GM21717 (cell line): ENCODE results near the gene ZC3H6.

Experiments used
- ATAC-seq: cut with Tn5 transposase; IDR thresholded peaks from one replicate; pipeline ENCODE4 v1.9.1; 2021; ENCODE audit warnings: mild to moderate bottlenecking, moderate library complexity; ENCODE audit not compliant: unreplicated experiment

The ZC3H6 gene

GRCh38 chr2:112275311-112275886 is at the start of gene ZC3H6:
TSS of gene ZC3H6 (plus strand) at chr2:112275597. CDS start at chr2:112275995, 398 bp downstream.
- peak; percentile 94 for ATAC-seq

GRCh38 chr2:112229348-112229747 is 46.0 kb upstream of the ZC3H6 start:
- no peak for ATAC-seq

DNA sequence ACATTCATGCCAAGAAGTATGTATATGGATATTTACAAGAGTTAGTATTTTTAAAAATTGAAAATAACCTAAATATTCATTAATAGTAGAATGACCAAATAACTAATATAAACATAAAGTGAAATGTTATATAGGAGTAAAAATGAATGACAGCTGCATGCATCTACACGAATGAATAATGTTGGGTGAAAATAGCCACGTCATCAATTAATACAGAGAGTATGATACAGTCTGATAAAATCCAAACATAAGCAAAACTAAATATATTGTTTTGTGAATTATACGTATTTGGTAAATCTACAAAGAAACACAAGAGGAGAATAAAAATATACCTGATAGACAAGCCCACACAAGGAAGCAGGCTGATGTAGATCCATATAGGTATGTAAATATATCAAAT is 45.0 kb upstream of the ZC3H6 start:
- ATAC-seq: no peak

- no peak for ATAC-seq
Observed at GRCh38 chr2:112239862-112240261, 35.5 kb upstream of the ZC3H6 start.

- no peak for ATAC-seq
Observed at GRCh38 chr2:112242384-112242783, 33.0 kb upstream of the ZC3H6 start.

GRCh38 chr2:112243233-112243632 is 32.2 kb upstream of the ZC3H6 start:
- no peak for ATAC-seq

GRCh38 chr2:112244854-112245253 is 30.5 kb upstream of the ZC3H6 start:
- no peak for ATAC-seq

GRCh38 chr2:112251271-112251670 is 24.1 kb upstream of the ZC3H6 start:
- no peak for ATAC-seq

DNA sequence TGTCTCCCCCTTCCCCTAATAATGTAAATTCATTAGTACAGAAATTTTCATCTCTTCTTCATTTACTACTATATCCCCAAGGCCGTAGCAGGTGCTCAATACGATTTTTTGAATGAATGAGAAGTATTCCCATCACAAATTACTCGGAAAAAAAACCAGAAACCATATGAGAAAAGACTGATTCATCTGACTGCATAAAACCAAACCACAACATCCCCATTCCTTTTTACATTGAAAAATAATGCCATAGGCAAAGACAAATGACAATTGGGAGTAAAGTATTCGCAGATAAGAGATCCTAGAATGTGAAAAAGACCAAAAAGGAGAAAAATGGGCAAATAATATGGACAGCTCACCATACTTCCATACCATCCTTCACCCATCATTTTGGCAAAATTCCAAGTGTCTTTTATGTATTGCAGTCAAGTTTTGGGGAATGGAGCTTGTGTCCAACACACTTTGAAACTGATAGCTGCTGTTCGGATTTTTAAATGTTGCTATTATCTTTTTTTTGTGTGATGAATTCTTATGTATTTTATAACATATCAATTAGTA is 22.1 kb upstream of the ZC3H6 start:
- ATAC-seq: no peak

DNA sequence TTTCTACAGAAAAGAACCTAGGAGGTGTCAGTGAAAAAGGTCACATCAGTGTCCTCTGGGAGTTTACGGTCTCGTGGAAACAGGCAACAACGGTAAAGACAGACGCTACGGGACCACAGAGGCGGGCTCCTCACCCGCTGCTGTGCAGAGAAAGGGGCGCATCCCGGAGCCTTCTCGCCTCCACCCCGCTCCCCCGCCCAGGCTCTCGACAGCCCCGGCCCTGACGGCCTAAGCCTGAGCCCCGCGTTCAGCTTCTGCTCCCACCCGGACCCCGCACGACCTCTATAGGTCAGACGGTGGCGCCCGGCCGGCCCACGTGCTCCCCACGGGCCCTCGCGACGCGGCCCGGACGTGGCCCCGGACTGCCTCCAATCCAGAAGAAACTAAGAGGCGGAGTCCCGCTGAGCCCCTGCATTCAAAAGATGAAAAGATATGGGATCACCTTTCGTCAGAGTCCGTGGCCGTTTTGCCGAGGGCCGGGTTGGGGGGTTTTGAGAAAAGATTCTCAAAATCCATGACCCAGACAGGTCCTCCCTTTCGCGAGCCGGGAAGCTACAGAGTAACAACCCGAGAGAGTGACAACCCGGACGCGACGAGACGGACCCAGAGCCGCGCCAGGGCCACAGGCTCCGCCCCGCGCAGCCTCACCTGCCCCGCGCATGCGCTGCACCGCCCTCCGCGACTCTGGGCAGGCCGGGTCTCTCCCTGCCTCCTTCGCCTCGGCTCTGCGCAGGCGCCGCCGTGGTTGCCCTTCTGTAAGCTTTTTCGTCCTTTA is 20.7 kb upstream of the ZC3H6 start, which contains the start of gene ZC3H8:
TSS of gene ZC3H8 (minus strand) at position 577 of the 775 bp plus-strand sequence. CDS start at position 516, 61 bp downstream.
- peak; percentile 87 for ATAC-seq

GRCh38 chr2:112255875-112256274 is 19.5 kb upstream of the ZC3H6 start:
- ATAC-seq: no peak

GRCh38 chr2:112256654-112257053 is 18.7 kb upstream of the ZC3H6 start:
- no peak for ATAC-seq

DNA sequence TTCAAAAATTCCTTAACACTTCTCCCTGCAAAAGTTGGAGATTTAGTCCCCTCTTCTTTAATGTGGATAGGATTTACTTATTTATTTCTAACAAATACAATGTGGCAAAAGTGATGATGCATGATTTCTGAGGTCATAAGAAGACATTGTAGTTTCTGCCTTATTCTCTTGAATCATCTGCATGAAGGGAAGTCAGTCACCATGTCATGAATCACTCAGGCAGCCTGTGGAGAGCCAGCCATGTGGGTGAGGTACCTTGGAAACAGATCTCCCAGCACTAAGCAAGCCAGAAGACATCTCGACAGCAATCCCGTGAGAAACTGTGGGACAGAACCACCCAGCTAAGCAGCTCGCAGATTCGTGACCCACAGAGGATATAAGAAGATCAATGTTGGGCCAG is 17.8 kb upstream of the ZC3H6 start:
- ATAC-seq: no peak

DNA sequence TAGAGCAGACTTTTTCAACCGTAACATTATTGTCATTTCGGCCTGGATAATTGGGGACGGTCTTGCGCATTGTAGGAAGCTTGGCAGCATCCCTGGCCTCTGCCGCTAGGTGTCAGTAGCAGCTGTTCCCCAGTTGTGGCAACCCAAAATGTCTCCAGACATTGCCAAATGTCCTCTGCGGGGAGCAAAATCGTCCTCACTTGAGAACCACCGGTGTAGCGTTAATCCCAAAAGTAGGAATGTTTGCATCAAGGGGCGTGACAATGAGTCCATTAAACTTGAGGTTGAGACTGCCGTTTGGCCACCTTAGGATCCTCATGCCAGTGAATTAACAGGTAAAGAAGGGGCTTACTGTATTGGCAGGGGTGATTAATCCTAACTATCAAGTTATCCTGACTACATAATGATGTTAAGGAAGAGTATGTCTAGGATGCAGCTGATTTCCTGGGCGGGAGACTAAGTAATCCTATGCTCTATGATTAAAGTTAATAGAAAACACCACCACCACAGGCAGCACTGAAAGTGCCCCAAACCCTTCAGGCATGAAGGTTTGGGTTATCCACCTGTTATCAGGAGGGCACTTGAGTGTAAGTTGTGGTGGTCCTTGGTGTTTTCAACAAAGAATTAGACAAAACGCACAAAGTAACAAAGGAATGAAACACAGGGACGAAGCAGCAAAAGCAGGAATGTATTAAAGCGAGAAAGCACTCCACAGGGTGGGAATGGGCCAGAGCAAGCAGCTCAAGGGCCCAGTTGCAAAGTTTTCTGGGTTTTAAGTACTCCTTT is 15.7 kb upstream of the ZC3H6 start:
- ATAC-seq: peak; percentile 44

- no peak for ATAC-seq
Observed at GRCh38 chr2:112260295-112260625, 15.1 kb upstream of the ZC3H6 start.

GRCh38 chr2:112262876-112263275 is 12.5 kb upstream of the ZC3H6 start:
- ATAC-seq: no peak

GRCh38 chr2:112268547-112268946 is 6.8 kb upstream of the ZC3H6 start:
- no peak for ATAC-seq

GRCh38 chr2:112272669-112273068 is 2.7 kb upstream of the ZC3H6 start:
- no peak for ATAC-seq

DNA sequence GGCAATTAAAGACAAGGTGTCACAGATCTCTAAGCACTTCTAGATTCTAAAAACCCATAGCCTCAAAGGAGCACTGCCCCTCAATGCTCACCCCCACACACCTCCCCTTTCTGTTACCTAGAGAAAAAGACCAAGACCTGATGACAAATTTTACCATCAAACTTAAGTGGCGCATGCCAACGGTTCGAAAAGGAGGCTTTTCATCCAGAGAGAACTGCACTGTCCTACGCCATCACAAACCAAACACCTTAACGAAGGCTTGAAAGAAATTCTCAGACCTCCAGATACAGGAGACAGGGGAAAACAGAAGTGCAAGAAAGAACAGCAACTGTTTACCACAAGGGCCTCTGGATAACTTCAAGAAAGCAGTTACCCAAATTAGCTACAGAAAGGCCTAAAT is 2.0 kb upstream of the ZC3H6 start:
- ATAC-seq: no peak

DNA sequence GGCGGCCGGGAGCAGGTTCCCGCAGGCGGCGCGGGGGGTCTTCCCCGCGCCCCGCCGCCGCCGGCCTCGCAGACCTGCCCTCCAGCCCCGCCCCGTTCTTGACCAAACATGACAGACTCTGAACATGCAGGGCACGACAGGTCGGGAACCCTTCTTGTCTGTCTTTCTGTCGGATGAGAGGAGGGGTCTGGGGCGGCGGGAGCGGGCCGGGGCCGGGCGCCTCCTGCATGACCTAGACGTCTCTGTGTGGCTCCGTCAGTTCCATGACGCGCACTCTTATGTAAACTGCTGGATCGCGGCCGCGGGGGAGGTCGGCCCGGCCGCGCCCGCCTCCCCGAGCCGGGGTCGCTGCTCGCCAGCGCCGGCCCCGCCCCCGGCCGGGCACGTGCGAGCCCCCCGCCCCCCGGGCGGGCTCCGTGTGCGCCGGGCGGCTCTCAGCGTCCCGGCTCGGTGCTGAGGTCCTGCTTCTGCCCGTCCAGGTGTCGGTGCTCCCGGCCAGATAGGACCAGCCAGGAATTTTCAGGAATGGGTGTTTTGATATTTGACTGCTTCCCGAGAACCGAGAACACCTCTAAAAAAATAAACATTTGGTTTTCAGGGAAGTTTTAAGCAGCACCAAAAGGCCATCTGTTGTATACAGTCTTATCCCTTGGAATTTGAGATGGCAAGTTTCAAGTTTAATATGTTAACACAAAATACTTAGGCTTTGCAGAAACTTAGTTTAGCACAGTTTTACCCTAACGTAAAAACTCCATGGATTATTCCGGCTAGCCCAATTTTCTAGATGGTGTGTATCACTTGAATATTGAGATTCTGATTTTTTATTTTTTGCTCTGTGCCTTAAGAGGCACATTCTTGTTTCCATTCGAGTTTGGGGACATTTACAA is 733 bp downstream of the ZC3H6 start:
- ATAC-seq: peak; percentile 60

GRCh38 chr2:112276954-112277353 is 1.6 kb downstream of the ZC3H6 start:
- no peak for ATAC-seq
